Keratinocyte (primary cell): ENCODE results near the gene FOXO1.

Experiments
- EZH2 ChIP-seq: IDR thresholded peaks from one replicate; pipeline ENCODE4 v1.6.1; 2012; ENCODE audit warnings: inconsistent platforms, mild to moderate bottlenecking, low read length, moderate library complexity
- TF ChIP-seq, protein P1 (sequence below), 3 experiments: IDR thresholded peaks in 1 of 3; conservative IDR thresholded peaks in 1 of 3; optimal IDR thresholded peaks in 1 of 3; 2 replicates in 2 of 3; 3 replicates in 1 of 3; pipeline versions ENCODE3 to v1.5.1; 2011; ENCODE audit warnings: low read length in 3 of 3, mild to moderate bottlenecking in 3 of 3, moderate library complexity in 2 of 3, control low read depth in 1 of 3, inconsistent platforms in 1 of 3; ENCODE audit not compliant: insufficient read depth in 2 of 3; ENCODE audit errors: extremely low read depth in 1 of 3

DNA sequence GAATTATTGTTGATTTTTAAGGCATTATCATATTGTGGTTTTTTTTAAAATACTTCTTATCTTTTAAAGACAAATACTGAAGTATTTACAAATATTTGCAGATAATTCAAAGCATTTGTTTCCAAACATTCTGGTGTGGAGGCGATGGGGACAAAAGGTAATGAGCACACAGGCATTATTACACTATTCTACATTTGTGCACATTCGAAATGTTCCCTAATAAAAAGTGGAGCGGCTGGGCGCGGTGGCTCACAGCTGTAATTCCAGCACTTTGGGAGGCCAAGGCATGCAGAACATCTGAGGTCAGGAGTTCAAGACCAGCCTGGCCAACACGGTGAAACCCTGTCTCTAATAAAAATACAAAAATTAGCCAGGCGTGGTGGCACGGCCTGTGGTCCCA lies 133.4 kb downstream of the FOXO1 start:
- TF ChIP-seq, protein P1, sequence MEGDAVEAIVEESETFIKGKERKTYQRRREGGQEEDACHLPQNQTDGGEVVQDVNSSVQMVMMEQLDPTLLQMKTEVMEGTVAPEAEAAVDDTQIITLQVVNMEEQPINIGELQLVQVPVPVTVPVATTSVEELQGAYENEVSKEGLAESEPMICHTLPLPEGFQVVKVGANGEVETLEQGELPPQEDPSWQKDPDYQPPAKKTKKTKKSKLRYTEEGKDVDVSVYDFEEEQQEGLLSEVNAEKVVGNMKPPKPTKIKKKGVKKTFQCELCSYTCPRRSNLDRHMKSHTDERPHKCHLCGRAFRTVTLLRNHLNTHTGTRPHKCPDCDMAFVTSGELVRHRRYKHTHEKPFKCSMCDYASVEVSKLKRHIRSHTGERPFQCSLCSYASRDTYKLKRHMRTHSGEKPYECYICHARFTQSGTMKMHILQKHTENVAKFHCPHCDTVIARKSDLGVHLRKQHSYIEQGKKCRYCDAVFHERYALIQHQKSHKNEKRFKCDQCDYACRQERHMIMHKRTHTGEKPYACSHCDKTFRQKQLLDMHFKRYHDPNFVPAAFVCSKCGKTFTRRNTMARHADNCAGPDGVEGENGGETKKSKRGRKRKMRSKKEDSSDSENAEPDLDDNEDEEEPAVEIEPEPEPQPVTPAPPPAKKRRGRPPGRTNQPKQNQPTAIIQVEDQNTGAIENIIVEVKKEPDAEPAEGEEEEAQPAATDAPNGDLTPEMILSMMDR (optimal IDR thresholded peaks at IDR 0.05 in 1 of 3, IDR thresholded peaks at IDR 0.05 in 1 of 3, conservative IDR thresholded peaks at IDR 0.05 in 1 of 3; ENCODE audit: extremely low read depth in 1 of 3, insufficient read depth in 2 of 3, low read length in 3 of 3), result no peak
- TF ChIP-seq EZH2, result no peak
